Heart left ventricle (tissue), 16 donors: ENCODE measurements around the gene PHOX2B. TPM values are rescaled to one million over a fixed set of nuclear protein-coding genes. Genes with fewer than 3 reads are reported as not detected.

Source experiments
- ATAC-seq, 4 donors: fragments of 200-7000 bp; cut with Tn5 transposase; one replicate each; pipeline ENCODE4 v1.9.1; 2020 to 2022; ENCODE audit warnings: moderate library complexity in 4 of 4, mild to moderate bottlenecking in 3 of 4, moderate number of reproducible peaks in 1 of 4
- DNase-seq, 5 donors: peaks; one replicate each; pipeline ENCODE4 v3.0.0-alpha.2; 2020
- H3K27ac ChIP-seq, 12 donors: fragments of 200-600 bp; sonication (generic) in 4 of 12; one replicate each; pipeline versions ENCODE4 v1.5.0 to v1.8.0; 2016 to 2022; ENCODE audit warnings: mild to moderate bottlenecking in 2 of 12
- H3K27me3 ChIP-seq, 9 donors: fragments of 200-600 bp; sonication (generic) in 2 of 9; one replicate each; pipeline versions ENCODE4 v1.5.1 to v1.8.0; 2016 to 2022; ENCODE audit warnings: mild to moderate bottlenecking in 3 of 9
- H3K36me3 ChIP-seq, 9 donors: fragments of 200-600 bp; sonication (generic) in 2 of 9; one replicate each; pipeline versions ENCODE4 v1.5.0 to v1.8.0; 2018 to 2022; ENCODE audit warnings: mild to moderate bottlenecking in 2 of 9
- H3K4me1 ChIP-seq, 12 donors: fragments of 200-600 bp; sonication (generic) in 4 of 12; one replicate each; pipeline versions ENCODE4 v1.5.0 to v1.8.0; 2016 to 2022; ENCODE audit warnings: mild to moderate bottlenecking in 3 of 12
- H3K4me3 ChIP-seq, 12 donors: fragments of 200-600 bp; sonication (generic) in 4 of 12; one replicate each; pipeline versions ENCODE4 v1.5.0 to v1.8.0; 2017 to 2022; ENCODE audit warnings: mild to moderate bottlenecking in 9 of 12, moderate library complexity in 4 of 12
- H3K9me3 ChIP-seq, 12 donors: fragments of 200-600 bp; sonication (generic) in 4 of 12; one replicate each; pipeline versions ENCODE4 v1.5.0 to v1.8.0; 2016 to 2022; ENCODE audit warnings: mild to moderate bottlenecking in 1 of 12
- CTCF ChIP-seq, 12 donors: fragments of 200-600 bp; sonication (generic) in 4 of 12; IDR thresholded peaks; one replicate each; pipeline versions ENCODE4 v1.5.0 to v1.8.0; 2018 to 2022; ENCODE audit warnings: antibody characterized with exemption in 12 of 12, mild to moderate bottlenecking in 5 of 12
- POLR2A ChIP-seq, 2 donors: fragments of 450-650 bp; IDR thresholded peaks; one replicate each; pipeline ENCODE4 v1.6.1; 2017; ENCODE audit warnings: antibody characterized with exemption in 2 of 2, mild to moderate bottlenecking in 2 of 2, moderate library complexity in 2 of 2
- WGBS, 4 donors: extraction: QIAGEN DNeasy Blood & Tissue Kit in 2 of 4; methylation state at CpG; one replicate each; pipeline versions ENCODE4 v1.1.5 to v1.1.7; 2013 to 2018; 5-methylcytosine and 5-hydroxymethylcytosine counted together
- intact Hi-C, 10 donors: fragments of 100-400 bp; cut with DNase I; formaldehyde crosslinking; loops; one replicate each; pipeline versions ENCODE4 v1.11.1 to v1.14.2; 2022
- polyA plus RNA-seq, 2 donors: library from polyadenylated mRNA; stranded (reverse); fragments of 200-250 nt; gene quantifications; one replicate each; pipeline ENCODE4 v1.2.3, GENCODE V29; 2013
- total RNA-seq, 9 donors: library from RNA; depleted of rRNA in 2 of 9; stranded (reverse); fragments of >200 nt in 2 of 9; fragmentation: NEBNext Ultra II Directional in 3 of 9; extraction: Animal tissue kit (Norgen Biotek cat#: 25700) in 3 of 9; gene quantifications; one replicate each; pipeline versions ENCODE4 v1.1.0 to v1.2.4, GENCODE V29; 2016 to 2023
- donor health status: ischemic (EF 13 %, LVEDD 7.1; RV severe dilation, severe dysfunction).
- donor health status: healthy with polysubstance abuse.
- donor health status: DM: no; HTN: yes; CAD: no.
- donor health status: DM: no; HTN: no; CAD: no.
- donor health status: ischemic (EF 25% LVEDD 6.9; RV normal size, moderate dysfunction).
- donor health status: ischemic (EF 25% LVEDD 5.7; RV mildly dilated, moderate dysfunction).
- donor health status: healthy.
- donor health status: DM: yes; HTN: yes; CAD: no.
- donor health status: ischemic (EF 35%, LVEDD 5.7; RV mildly dilated, moderate dysfunction).
- donor health status: nonischemic (EF 11% LVEDD 7.7; RV severe dilation, severe dysfunction).
- donor health status: DM: yes; HTN: yes; CAD: no.
- donor health status: PGD.
- donor health status: ischemic (EF 29% LVEDD 5.4; RV normal size, mild dysfunction).
- donor health status: nonischemic (EF 23%, LVEDD 6.1; RV moderate dilation, normal function).

PHOX2B gene
- total and polyA plus RNA-seq, 11 donors: not detected

- ATAC-seq (no peak), DNase-seq (no peak)
- no peaks in the 10 kb centered on the region for H3K4me1 ChIP-seq
- intact Hi-C loops: no loop called here
- 90 to 95% (median 91%) methylated on average over 3 of the region's 3 CpGs for WGBS, 4 donors
- H3K27ac ChIP-seq: no peak overlapping the region
- TF ChIP-seq CTCF (IDR thresholded peaks at IDR 0.05) (no peak), POLR2A (IDR thresholded peaks at IDR 0.05) (no peak)
- H3K27me3 ChIP-seq: no peaks in the 10 kb centered on the region
- no peak overlapping the region for H3K4me3 ChIP-seq
- H3K9me3 ChIP-seq: peaks cover 0 to 6% (median 0%) of the 10 kb centered on the region in 12 donors
- H3K36me3 ChIP-seq: peaks cover 0 to 32% (median 12%) of the 10 kb centered on the region in 9 donors
Observed at GRCh38 chr4:41701983-41702382, 46.5 kb downstream of the PHOX2B start.

- H3K4me3 ChIP-seq: no peak overlapping the region
- no peak overlapping the region for H3K27ac ChIP-seq
- H3K9me3 ChIP-seq: no peaks in the 10 kb centered on the region
- TF ChIP-seq POLR2A (IDR thresholded peaks at IDR 0.05) (no peak), CTCF (IDR thresholded peaks at IDR 0.05) (no peak)
- DNase-seq: no peak
- intact Hi-C loops: loop anchor here in 3 of 10 donors (10.0 kb wide), 1 partner anchor 118 kb away; no protein-coding TSS in a partner anchor
- no peaks in the 10 kb centered on the region for H3K4me1 ChIP-seq
- H3K27me3 ChIP-seq: no peaks in the 10 kb centered on the region
- no peak for ATAC-seq
- H3K36me3 ChIP-seq: peaks cover 0 to 82% (median 39%) of the 10 kb centered on the region in 9 donors
- 79 to 83% (median 81%) methylated on average over 4 of the region's 4 CpGs for WGBS, 4 donors
Observed at GRCh38 chr4:41696763-41697162, 51.8 kb downstream of the PHOX2B start.

GRCh38 chr4:41696131-41696530 lies 52.4 kb downstream of the PHOX2B start:
- H3K36me3 ChIP-seq: peaks cover 0 to 88% (median 43%) of the 10 kb centered on the region in 9 donors
- no peak for ATAC-seq
- intact Hi-C loops: loop anchor here in 3 of 10 donors (10.0 kb wide), 1 partner anchor 119 kb away; no protein-coding TSS in a partner anchor

More at GRCh38 chr4:41696131-41696530, 52.4 kb downstream of the PHOX2B start:
- H3K9me3 ChIP-seq: no peaks in the 10 kb centered on the region
- no peaks in the 10 kb centered on the region for H3K27me3 ChIP-seq
- 86 to 94% (median 90%) methylated on average over 3 of the region's 3 CpGs for WGBS, 4 donors
- no peak overlapping the region for H3K4me3 ChIP-seq
- H3K4me1 ChIP-seq: no peaks in the 10 kb centered on the region
- no peak for DNase-seq
- H3K27ac ChIP-seq: no peak overlapping the region
- TF ChIP-seq CTCF (IDR thresholded peaks at IDR 0.05) (no peak), POLR2A (IDR thresholded peaks at IDR 0.05) (no peak)

Other genes starting within 250 kb of the PHOX2B start
- gene LIMCH1, start 210.6 kb downstream of the PHOX2B start, total RNA-seq: 100 to 1,000 TPM; 169 to 345 (median 247) TPM
- gene LIMCH1, start 210.6 kb downstream of the PHOX2B start, polyA plus RNA-seq: 10 to 100 TPM; 50.9 to 54.0 TPM
- gene TMEM33, start 186.7 kb upstream of the PHOX2B start, total RNA-seq: 10 to 100 TPM; 22.6 to 41.5 (median 27.8) TPM
- gene TMEM33, start 186.7 kb upstream of the PHOX2B start, polyA plus RNA-seq: 10 to 100 TPM in 1 of 2 donors, 1 to 10 TPM in 1; 5.4 to 18.4 TPM
- gene DCAF4L1, start 233.0 kb upstream of the PHOX2B start, total RNA-seq: under 1 TPM; 0.05 to 0.46 (median 0.27) TPM
- gene DCAF4L1, start 233.0 kb upstream of the PHOX2B start, polyA plus RNA-seq: under 1 TPM; 0.11 to 0.15 TPM
- 10 to 100 TPM; 48.9 to 99.2 (median 74.5) TPM for gene SLC30A9, start 241.8 kb upstream of the PHOX2B start, total RNA-seq
- gene SLC30A9, start 241.8 kb upstream of the PHOX2B start, polyA plus RNA-seq: 10 to 100 TPM; 10.3 to 31.7 TPM